HG03095 (cell line): ENCODE data around the gene FOS.

Source experiments
- ATAC-seq: cut with Tn5 transposase; IDR thresholded peaks from one replicate; pipeline ENCODE4 v1.9.1; 2021; ENCODE audit warnings: moderate library complexity; ENCODE audit not compliant: unreplicated experiment

FOS gene

DNA sequence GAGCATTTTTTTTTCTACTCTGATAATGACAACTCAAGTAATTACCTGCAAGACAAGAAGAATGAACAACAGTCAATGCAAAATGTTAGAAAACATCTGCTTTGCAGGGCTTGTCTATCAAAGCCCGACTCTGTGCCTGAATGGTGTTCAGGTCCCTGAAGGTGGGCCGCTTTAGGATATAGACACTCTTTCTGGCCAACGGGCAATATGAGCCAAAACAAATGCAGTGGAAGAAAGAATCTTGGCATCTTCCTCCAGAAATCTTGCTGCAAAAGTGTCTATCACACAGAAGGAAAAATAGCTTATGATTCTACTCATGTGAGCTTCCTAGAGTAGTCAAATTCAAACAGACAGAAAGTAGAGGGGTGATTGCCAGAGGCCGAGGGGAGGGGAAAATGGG lies 32.7 kb downstream of the FOS start:
- ATAC-seq, result no peak

DNA sequence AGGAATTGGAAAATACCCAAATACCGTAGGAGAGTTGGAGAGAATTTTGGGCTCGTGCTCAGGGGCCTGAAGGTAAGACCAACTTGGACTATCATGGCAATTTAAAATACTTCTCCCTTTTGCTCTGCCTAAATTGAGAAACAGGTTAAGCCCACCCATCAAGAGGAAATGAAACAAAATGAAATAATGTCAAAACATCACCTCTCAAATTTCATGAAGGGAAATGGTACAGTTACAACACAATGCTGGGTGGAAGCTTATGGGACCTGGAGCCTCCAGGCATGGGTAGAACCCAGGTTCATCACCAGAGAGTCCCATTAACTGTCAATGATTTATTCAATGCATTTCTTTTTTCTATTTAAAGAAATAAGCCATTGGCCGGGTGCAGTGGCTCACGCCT lies 33.7 kb downstream of the FOS start:
- no peak for ATAC-seq

DNA sequence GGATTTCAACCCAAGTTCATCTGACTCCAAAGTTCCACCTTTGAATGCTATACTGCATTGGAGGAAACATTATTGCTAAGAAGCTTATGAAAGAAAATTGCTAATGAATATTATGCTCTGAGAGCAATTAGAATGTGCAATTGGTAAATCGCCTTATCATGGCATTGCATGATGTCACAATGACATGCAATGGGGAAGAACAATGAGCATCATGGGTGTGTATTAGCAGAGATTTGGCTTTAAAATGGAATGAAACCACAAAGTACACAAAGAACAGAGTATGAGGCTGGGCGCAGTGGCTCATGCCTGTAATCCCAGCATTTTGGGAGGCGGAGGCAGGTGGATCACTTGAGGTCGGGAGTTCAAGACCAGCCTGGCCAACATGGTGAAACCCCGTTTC lies 34.7 kb downstream of the FOS start:
- ATAC-seq, result no peak

DNA sequence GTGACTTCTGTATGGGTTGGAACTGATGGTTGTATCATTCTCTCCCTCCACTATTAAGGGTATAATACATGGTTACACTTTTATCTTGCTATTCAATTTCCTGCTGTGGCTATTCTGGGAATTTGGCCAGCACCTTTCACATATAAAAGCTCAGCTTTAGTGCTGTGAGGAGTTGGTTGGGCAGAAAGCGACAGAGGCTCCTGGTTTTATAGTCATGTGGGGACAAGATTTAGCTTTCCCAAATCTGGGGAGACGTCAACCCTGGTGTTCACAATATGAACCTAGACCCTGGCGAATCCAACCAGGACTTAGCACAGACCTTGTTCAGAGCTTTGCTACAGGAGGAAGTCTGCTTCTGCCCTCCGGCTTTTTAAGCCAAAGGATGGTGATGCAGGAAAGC lies 36.5 kb downstream of the FOS start:
- no peak for ATAC-seq

DNA sequence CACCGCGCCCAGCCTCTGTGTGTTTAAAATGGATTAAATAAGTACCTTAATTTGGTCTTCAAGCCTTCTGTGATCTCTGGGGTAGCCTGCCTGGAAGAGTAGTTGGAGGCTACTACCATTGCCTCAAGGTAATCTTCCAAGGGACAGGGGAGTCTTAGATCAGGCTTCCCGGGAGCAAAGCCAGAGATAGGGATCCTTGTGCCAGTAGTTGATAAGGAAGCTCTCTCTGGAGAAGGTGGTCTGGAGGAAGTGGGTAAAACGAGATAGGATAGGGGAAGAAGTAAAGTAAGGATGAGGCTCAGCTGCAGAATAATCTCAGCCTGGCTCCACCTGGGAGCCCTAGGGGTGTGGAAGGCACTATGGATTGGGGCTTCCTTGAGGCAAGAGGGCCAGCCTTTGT lies 38.5 kb downstream of the FOS start:
- no peak for ATAC-seq

DNA sequence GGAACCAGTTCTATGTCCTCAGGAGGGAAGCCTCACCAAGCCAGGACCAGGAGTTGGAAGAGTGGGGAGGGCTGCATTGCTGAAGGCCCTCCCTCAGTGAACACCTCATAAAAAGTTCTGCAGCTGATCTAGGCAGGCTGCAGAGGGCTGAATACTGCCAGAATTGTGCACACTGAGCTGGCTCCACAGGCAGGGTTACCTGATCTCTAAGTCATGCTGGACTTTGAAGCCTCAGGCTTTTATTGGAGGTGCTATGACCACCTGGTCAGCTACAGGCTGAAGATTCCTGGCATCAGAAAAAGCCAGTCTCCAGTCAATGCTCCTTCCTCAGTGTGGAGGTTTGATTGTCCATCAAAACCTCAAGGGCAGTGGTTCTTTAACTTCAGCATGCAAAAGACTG lies 39.7 kb downstream of the FOS start:
- no peak for ATAC-seq

DNA sequence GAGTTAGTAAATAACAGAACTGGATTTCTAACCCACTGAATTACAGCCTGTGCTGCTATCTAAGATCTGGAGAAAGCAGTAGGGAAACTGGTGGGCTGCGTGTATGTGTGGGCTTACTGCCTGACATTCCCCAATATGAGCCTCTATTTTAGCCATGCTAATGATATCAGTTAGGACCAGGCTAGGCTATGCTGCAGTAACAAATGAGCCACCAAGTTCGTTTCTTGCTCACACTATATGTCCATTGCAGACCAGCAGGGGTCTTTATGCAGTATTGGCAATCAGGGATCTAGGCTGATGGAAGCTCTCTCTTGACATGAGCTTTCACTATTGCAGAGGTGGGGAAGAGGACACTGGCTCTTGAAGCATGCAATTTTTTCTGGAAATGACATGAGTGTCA lies 40.4 kb downstream of the FOS start:
- no peak for ATAC-seq

DNA sequence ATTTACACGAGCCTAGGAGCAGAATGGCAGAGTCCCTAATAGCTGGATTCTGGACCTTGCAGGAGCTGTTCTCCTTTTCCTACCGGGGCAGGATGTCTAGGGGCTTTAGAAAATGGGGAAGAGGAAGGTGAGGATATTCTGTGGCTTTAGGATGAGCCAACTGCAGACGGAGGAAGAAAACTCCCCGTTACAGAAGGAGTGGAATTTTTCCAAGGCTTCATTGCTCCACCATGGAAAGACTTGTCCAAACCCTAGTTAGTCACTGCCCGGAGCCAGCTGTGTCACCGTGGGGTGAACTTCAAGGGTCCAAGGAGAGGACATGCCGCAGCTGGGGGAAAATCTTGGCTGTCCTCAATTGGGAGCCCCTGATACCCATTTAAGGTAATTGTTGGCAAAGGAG lies 41.6 kb downstream of the FOS start:
- ATAC-seq, result no peak

DNA sequence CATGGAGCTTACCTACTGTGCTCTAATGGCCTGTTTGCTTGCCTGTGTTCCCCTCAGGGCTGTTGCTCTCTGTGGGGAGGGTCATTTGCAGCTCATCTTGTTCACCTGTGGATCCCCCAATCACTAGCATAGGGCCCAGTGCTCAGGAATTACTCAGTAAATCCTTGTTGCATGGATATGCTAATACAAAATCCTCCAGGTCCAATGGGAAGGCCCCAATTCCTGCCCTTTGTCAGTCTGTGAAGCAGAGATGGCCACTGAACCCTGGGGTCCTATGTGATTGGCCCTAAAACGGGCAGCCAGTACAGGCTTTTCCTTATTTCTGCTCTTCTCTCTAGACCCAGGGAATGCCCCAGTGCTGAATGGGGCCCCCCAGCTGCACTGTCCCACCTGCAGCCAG lies 44.1 kb downstream of the FOS start:
- no peak for ATAC-seq

DNA sequence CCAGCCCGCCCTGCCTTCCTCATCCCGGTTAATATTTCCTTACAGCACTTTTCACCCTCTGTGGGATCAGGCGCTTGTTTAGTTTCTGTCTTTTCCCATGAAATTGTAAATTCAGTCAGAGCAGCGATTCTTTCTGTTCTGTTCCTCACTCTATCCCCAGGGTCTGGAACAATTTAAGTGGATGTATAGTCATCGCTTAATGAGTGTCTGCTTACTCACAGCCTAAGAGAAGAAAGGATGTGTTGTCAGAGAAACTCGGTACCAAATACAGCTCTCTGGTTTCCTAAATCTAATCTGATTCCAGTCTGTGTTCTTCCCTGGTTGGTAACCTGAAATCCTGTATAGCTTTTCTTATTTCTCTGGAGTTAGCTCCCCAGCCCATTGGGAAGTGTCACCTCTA lies 44.9 kb downstream of the FOS start:
- ATAC-seq, result no peak

DNA sequence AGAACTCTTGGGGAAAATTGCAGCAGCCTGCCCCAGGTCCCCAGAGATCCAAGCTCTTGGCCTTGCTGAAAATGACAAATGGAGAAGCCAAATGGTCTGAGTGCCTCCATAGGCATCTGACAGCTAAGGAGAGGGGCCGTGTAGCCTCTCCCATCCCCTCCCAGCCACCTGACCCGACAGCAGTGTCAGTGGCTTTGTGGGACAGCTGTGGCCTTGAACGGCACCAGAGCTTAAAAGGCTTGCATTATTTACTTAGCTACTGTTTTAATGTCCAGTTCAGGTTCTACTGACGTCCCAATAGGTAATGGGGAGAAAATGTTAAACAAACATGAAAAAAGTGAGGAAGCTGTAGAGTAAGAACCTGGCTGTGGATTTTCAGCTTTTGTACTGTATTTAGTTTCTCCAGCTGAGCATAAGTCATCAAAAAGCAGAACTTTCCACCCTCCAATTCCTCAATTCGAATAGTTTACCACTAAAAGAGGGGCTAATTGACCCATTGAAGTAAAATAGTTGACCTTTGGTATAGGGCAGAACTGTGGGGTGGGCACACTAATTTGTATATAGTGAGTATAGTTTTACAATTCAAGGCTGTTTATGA lies 50.0 kb downstream of the FOS start:
- ATAC-seq, result no peak

DNA sequence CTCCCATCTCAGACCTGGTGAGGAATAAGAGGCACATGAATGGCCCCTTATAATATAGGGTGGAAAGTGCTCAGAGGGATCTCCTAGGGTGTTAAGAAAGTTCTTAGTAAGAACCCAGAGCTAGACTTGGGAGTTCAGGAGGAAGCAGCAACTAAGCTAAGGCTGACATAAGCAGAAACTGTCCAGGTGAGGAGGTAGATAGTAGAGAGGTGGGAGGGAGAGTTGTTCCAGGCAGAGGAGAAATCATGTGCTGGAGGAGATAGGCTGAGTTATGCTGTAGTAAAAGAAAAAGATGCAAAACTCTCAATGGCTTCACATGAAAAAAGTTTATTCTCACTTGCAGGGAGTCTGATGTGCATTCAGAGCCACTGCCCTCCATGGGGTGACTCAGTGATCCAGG lies 50.7 kb downstream of the FOS start:
- ATAC-seq, result no peak

DNA sequence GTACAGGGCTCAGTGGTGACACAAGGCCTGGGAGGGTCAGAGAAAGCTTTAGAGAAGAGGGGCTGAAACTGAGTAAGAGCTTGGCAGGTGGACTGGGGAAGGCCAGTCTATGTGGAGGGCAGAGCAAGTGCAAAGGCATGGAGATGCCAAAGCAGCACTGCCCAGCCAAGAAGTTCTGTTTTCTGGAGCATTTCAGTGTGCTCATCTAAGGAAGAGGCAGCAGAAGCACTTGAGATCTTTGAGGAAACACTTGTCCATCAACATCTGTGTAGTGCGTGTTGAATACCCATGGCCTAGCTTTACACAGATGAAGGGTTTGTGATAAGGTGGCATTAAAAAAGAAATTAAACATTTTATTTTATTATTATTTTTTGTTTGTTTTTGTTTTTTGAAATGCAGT lies 52.8 kb downstream of the FOS start:
- no peak for ATAC-seq
